PC-3 (cell line): Measurements from ENCODE around the gene COL6A1.

Experiments
- EZH2phosphoT487 ChIP-seq: fragments of 300-600 bp; sonication (generic); IDR thresholded peaks from 2 replicates; pipeline ENCODE4 v1.6.1; 2018; ENCODE audit warnings: mild to moderate bottlenecking, antibody characterized with exemption, low read length, borderline replicate concordance
- TF ChIP-seq, protein P1 (sequence below): fragments of 300-600 bp; sonication (generic); conservative IDR thresholded peaks from 2 replicates; pipeline ENCODE4 v1.5.1; 2017; ENCODE audit warnings: antibody characterized with exemption, low read depth, mild to moderate bottlenecking, low read length

DNA sequence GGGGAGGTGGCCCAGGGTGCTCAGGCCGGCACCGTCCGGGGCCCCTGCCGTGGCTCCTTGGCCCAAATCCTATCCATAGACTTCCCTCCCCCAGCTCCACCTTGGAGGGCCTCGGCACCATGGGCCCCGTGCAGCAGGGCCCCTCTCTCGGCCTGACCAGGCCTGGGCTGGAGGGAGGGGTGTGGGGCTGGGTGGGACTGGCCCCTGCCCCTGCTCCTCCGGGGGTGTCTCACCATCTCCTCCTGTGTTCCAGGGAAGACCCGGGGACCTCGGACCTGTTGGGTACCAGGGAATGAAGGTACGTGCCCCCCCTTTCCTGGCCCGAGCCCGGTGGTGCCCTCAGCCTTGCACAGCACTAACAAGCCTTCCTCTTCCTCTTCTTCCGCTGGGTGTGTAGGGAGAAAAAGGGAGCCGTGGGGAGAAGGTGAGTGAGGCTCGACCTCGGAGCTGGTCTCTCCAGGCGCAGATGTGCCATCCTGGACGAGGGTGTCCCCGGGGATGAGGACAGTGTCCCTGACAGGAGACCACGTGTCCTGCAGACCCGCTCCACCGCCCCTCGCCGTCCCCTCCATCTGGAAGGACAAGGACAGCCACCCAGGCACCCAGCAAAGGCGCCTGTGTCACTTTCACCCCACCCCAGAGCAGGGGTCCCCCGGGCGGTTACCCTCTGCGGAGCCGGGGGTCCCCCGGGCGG, 7.9 kb downstream of the COL6A1 start:
- TF ChIP-seq, protein P1, sequence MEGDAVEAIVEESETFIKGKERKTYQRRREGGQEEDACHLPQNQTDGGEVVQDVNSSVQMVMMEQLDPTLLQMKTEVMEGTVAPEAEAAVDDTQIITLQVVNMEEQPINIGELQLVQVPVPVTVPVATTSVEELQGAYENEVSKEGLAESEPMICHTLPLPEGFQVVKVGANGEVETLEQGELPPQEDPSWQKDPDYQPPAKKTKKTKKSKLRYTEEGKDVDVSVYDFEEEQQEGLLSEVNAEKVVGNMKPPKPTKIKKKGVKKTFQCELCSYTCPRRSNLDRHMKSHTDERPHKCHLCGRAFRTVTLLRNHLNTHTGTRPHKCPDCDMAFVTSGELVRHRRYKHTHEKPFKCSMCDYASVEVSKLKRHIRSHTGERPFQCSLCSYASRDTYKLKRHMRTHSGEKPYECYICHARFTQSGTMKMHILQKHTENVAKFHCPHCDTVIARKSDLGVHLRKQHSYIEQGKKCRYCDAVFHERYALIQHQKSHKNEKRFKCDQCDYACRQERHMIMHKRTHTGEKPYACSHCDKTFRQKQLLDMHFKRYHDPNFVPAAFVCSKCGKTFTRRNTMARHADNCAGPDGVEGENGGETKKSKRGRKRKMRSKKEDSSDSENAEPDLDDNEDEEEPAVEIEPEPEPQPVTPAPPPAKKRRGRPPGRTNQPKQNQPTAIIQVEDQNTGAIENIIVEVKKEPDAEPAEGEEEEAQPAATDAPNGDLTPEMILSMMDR = no peak
- TF ChIP-seq EZH2phosphoT487 = no peak
